ENCODE data around the gene TSPAN18. TPM values are rescaled to one million over a fixed set of nuclear protein-coding genes. Genes with fewer than 3 reads are reported as not detected.

Gene TSPAN18
- total RNA-seq, 2 donors from 2014 or later = 3.4 to 13.4 TPM

- no peak overlapping the region for H3K27ac ChIP-seq
- no peaks in the 10 kb centered on the region for H3K36me3 ChIP-seq
- no peak overlapping the region for H3K4me3 ChIP-seq
- intact Hi-C loops (cut with DNase I) = no loop called here
- H3K9me3 ChIP-seq = no peaks in the 10 kb centered on the region
- H3K4me1 ChIP-seq = peaks cover 6% of the 10 kb centered on the region
- H3K9ac ChIP-seq (ENCODE audit: low read depth in 2 of 2, low read length in 2 of 2) = no peak overlapping the region
- DNase-seq = no peak
- no peak for TF ChIP-seq CTCF (IDR thresholded peaks at IDR 0.05)
- no peaks in the 10 kb centered on the region for H3K27me3 ChIP-seq
These were observed 211.4 kb downstream of the TSPAN18 start for GRCh38 chr11:44938066-44938691.

GRCh38 chr11:44939673-44940395 is 213.1 kb downstream of the TSPAN18 start:
- no peaks in the 10 kb centered on the region for H3K27me3 ChIP-seq
- no peak overlapping the region for H3K9ac ChIP-seq (ENCODE audit: low read depth in 2 of 2, low read length in 2 of 2)
- no peak overlapping the region for H3K27ac ChIP-seq
- H3K36me3 ChIP-seq = no peaks in the 10 kb centered on the region
- TF ChIP-seq CTCF (IDR thresholded peaks at IDR 0.05) = no peak
- intact Hi-C loops (cut with DNase I) = no loop called here
- H3K9me3 ChIP-seq = no peaks in the 10 kb centered on the region
- no peak overlapping the region for H3K4me3 ChIP-seq
- peaks cover 18% of the 10 kb centered on the region for H3K4me1 ChIP-seq
- DNase-seq = no peak

- DNase-seq = no peak
- H3K4me1 ChIP-seq = peaks cover 18% of the 10 kb centered on the region
- H3K4me3 ChIP-seq = no peak overlapping the region
These were observed 213.6 kb downstream of the TSPAN18 start for GRCh38 chr11:44940404-44940803.

GRCh38 chr11:44940835-44941234 is 214.1 kb downstream of the TSPAN18 start:
- Histone ChIP-seq H3K4me1 (peaks cover 18% of the 10 kb centered on the region), H3K36me3 (no peaks in the 10 kb centered on the region), H3K9me3 (no peaks in the 10 kb centered on the region), H3K9ac (ENCODE audit: low read depth in 2 of 2, low read length in 2 of 2) (no peak overlapping the region), H3K4me3 (no peak overlapping the region), H3K27ac (no peak overlapping the region), H3K27me3 (no peaks in the 10 kb centered on the region)
- no peak for TF ChIP-seq CTCF (IDR thresholded peaks at IDR 0.05)
- no peak for DNase-seq
- intact Hi-C loops (cut with DNase I) = no loop called here

More at GRCh38 chr11:44940404-44940803, 213.6 kb downstream of the TSPAN18 start:
- no peak for TF ChIP-seq CTCF (IDR thresholded peaks at IDR 0.05)
- intact Hi-C loops (cut with DNase I) = no loop called here
- Histone ChIP-seq H3K36me3 (no peaks in the 10 kb centered on the region), H3K9ac (ENCODE audit: low read depth in 2 of 2, low read length in 2 of 2) (no peak overlapping the region), H3K27me3 (no peaks in the 10 kb centered on the region), H3K27ac (no peak overlapping the region), H3K9me3 (no peaks in the 10 kb centered on the region)

- DNase-seq = no peak
- Histone ChIP-seq H3K27ac (no peak overlapping the region), H3K4me3 (no peak overlapping the region), H3K36me3 (no peaks in the 10 kb centered on the region), H3K9ac (ENCODE audit: low read depth in 2 of 2, low read length in 2 of 2) (no peak overlapping the region), H3K27me3 (no peaks in the 10 kb centered on the region), H3K4me1 (peaks cover 18% of the 10 kb centered on the region), H3K9me3 (no peaks in the 10 kb centered on the region)
- intact Hi-C loops (cut with DNase I) = no loop called here
- no peak for TF ChIP-seq CTCF (IDR thresholded peaks at IDR 0.05)
These were observed 214.7 kb downstream of the TSPAN18 start for GRCh38 chr11:44941259-44942021.

Measured in colonic mucosa (tissue), 4 donors.